ENCODE data around the gene PTPRU.

PTPRU gene

DNA sequence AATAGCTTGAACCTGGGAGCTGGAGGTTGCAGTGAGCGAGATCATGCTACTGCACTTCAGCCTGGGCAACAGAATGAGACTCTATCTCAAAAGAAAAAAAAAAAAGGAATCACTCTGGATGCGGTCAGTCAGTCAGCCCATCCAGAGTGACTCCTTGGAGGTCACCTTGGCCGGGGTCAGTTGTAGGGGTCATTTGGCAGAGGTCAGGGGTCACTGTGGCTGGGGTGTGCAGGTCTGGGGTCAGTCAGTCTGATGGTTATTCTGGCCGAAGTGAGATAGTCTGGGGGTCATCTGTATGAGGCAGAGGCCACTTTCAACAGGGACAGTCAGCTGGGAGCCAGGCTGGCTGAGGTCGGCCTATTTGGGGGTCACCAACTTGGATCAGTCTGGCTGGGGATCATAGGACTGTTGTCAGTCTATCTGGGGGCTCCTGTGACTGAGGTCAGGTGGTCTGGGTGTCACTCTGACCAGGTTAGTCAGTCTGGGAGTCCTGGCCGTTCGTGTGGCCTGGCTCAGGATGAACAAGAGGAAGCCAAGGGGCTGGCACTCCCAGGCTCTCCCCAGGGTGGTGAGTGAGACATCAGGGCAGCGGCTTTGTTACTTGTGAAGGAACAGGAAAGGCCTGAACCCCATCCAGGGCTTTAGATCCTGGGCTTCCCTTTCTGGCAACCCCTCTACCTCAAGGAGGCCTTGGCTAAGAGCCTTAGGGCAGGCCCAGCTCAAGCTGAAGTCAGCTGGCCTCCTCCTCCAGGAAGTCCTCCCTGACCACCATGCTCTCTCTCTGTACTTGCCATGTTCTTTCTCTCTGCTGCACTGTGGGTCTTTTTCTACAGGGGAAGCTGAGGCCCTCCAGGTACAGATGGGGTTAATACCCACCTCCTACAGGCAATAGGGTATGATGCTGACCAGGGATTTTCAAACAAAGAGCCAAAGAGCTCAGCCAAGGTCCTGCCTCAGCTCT lies 15.1 kb downstream of the PTPRU start:
- Histone ChIP-seq H3K27ac (no peak overlapping the region), H3K9me3 (ENCODE audit: low read depth, low read length) (no peaks in the 10 kb centered on the region), H3K9ac (ENCODE audit: insufficient read length) (no peak overlapping the region), H3K36me3 (ENCODE audit: insufficient read depth, low read length) (no peaks in the 10 kb centered on the region), H3K4me3 (no peak overlapping the region)
- TF ChIP-seq POLR2AphosphoS5 (IDR thresholded peaks at IDR 0.05; ENCODE audit: borderline replicate concordance, low read depth, low read length) (no peak), FOXP2 (optimal IDR thresholded peaks at IDR 0.05; ENCODE audit: control extremely low read depth, extremely low read length, insufficient read depth) (no peak), EZH2 (IDR thresholded peaks at IDR 0.05) (no peak)
- DNase-seq (ENCODE audit: low read depth, low spot score), result no peak

DNA sequence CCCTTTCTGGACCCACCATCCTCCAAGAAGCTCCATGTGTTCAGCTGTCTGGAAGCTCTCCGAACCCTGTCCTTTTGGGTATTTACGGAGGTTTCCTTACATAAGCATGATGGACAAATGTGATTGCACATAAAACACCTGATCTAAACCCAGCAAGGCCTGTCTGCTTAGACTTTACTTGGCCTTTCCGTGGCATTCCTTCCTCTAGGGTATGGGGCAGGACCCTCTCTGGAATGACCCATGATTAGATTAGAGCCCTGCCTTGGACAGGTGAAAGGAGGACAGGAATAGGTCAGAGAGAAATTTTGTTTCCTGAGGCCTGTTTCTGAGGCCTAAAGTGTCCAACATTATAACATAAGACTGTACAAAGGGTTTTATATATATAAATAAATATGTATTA lies 16.9 kb downstream of the PTPRU start:
- no peak overlapping the region for H3K27ac ChIP-seq
- no peak for TF ChIP-seq EZH2 (IDR thresholded peaks at IDR 0.05)
- TF ChIP-seq POLR2AphosphoS5 (IDR thresholded peaks at IDR 0.05; ENCODE audit: borderline replicate concordance, low read depth, low read length), result no peak
- TF ChIP-seq FOXP2 (optimal IDR thresholded peaks at IDR 0.05; ENCODE audit: control extremely low read depth, extremely low read length, insufficient read depth), result no peak
- H3K9ac ChIP-seq (ENCODE audit: insufficient read length), result no peak overlapping the region
- H3K9me3 ChIP-seq (ENCODE audit: low read depth, low read length), result no peaks in the 10 kb centered on the region
- no peaks in the 10 kb centered on the region for H3K36me3 ChIP-seq (ENCODE audit: insufficient read depth, low read length)
- no peak for DNase-seq (ENCODE audit: low read depth, low spot score)
- H3K4me3 ChIP-seq, result no peak overlapping the region

DNA sequence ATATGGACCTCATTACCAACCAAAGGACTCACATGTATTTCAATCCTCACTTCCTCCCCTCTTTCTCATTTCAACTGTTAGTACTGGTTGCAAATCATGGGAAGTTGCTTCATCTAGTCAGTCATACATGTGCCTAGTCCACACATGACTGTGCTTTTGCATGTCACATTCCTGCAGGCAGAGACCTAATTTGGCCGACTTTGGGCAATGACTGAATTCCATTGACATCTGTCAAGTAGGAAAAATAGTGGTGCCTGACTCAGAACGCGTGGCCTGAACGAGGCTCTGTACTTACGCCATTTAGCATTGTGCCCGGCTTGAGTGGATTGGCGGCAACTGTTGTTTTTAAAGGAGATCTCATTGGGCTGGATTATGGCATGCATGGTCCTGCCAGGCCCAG lies 18.0 kb downstream of the PTPRU start:
- TF ChIP-seq FOXP2 (optimal IDR thresholded peaks at IDR 0.05; ENCODE audit: control extremely low read depth, extremely low read length, insufficient read depth), result no peak
- TF ChIP-seq EZH2 (IDR thresholded peaks at IDR 0.05), result no peak
- TF ChIP-seq POLR2AphosphoS5 (IDR thresholded peaks at IDR 0.05; ENCODE audit: borderline replicate concordance, low read depth, low read length), result no peak
- H3K4me3 ChIP-seq, result no peak overlapping the region
- H3K36me3 ChIP-seq (ENCODE audit: insufficient read depth, low read length), result no peaks in the 10 kb centered on the region
- no peak for DNase-seq (ENCODE audit: low read depth, low spot score)
- no peak overlapping the region for H3K27ac ChIP-seq
- no peak overlapping the region for H3K9ac ChIP-seq (ENCODE audit: insufficient read length)
- no peaks in the 10 kb centered on the region for H3K9me3 ChIP-seq (ENCODE audit: low read depth, low read length)

DNA sequence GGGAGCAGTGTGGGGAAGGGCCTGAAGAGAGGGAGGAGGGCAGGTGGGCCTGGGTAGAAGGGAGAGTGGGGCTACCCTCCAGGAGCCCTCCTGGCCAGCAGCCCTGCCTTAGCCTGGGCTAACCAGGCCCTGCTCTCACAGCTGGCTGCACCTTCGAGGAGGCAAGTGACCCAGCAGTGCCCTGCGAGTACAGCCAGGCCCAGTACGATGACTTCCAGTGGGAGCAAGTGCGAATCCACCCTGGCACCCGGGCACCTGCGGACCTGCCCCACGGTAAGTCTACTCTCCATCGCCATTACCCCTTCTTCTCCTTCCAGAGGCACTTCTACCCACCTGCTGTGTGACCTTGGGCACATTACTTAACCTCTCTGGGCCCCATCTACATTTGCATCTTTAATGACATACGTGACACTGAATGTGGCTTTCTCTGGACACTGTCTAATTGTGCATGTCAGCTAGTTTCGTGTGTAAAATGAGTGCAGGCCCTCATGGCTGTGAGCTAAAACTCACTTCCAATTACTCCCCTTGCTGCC lies 18.9 kb downstream of the PTPRU start:
- no peak overlapping the region for H3K27ac ChIP-seq
- no peak overlapping the region for H3K4me3 ChIP-seq
- no peaks in the 10 kb centered on the region for H3K9me3 ChIP-seq (ENCODE audit: low read depth, low read length)
- no peak overlapping the region for H3K9ac ChIP-seq (ENCODE audit: insufficient read length)
- no peaks in the 10 kb centered on the region for H3K36me3 ChIP-seq (ENCODE audit: insufficient read depth, low read length)
- DNase-seq (ENCODE audit: low read depth, low spot score), result no peak
- TF ChIP-seq FOXP2 (optimal IDR thresholded peaks at IDR 0.05; ENCODE audit: control extremely low read depth, extremely low read length, insufficient read depth) (no peak), EZH2 (IDR thresholded peaks at IDR 0.05) (no peak), POLR2AphosphoS5 (IDR thresholded peaks at IDR 0.05; ENCODE audit: borderline replicate concordance, low read depth, low read length) (no peak)

DNA sequence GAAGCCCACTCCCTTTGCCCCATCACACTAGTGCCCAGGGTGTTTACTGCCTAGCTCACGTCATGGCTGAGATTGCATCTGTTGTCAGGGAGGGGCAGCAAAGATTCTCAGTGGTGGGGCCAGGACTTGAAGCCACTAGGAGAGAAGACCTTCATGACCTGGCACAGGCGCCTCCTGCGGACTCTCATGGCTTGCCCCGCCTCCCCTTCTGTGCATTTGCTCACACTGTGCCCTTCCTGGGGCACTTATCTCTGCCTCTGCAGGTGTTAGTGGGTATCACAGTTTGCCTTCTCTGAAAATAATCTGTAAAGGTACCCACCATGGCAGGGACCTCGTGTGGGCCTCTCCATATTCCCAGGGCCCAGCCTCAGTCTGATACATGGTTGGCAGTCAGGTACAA lies 20.1 kb downstream of the PTPRU start:
- H3K36me3 ChIP-seq (ENCODE audit: insufficient read depth, low read length), result no peaks in the 10 kb centered on the region
- H3K4me3 ChIP-seq, result no peak overlapping the region; the same call in 1 of the 2 replicates
- no peaks in the 10 kb centered on the region for H3K9me3 ChIP-seq (ENCODE audit: low read depth, low read length)
- no peak for TF ChIP-seq EZH2 (IDR thresholded peaks at IDR 0.05)
- no peak for TF ChIP-seq FOXP2 (optimal IDR thresholded peaks at IDR 0.05; ENCODE audit: control extremely low read depth, extremely low read length, insufficient read depth)
- no peak for TF ChIP-seq POLR2AphosphoS5 (IDR thresholded peaks at IDR 0.05; ENCODE audit: borderline replicate concordance, low read depth, low read length)
- H3K9ac ChIP-seq (ENCODE audit: insufficient read length), result no peak overlapping the region
- H3K27ac ChIP-seq, result no peak overlapping the region
- no peak for DNase-seq (ENCODE audit: low read depth, low spot score)

DNA sequence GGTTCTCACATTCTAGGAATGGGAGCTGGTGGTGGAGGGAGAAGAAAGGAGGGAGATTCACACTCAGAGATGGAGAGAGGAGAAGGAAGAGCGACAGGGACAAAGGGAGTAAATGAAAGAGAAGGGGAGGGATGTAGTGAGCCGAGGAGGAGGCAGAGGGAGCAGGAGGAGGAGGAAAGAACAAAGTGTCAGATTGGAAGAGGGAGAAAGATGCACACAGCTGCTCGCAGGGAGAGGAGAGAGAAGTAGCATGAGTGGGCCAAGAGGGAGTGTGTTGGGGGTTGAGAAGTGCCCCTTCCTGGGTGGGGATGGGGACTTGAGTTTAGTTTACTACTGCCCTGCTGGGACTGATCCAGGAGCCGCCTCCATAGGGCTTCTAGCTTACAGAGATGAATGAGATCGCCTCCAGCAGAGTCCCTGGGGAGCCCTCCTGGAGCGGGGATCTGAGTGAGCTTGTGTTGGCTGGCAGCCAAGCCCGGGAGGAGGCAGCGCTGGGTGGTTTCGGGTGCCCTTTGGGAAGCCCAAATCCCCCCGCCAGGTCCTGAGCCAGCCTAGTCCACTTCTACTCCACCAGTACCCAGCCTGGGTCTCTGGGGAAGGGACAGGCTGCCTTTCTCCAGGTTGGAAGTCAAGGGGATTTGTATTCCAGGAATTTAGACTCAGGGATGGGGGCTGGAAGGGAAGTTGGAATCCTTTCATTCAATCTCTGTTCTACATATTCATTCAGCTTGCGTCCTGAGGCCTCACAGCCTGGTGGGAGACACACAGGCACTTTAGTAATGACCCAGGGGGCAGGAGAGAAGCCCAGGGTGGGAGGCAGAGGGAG lies 20.9 kb downstream of the PTPRU start:
- no peaks in the 10 kb centered on the region for H3K36me3 ChIP-seq (ENCODE audit: insufficient read depth, low read length)
- no peak overlapping the region for H3K27ac ChIP-seq
- H3K9ac ChIP-seq (ENCODE audit: insufficient read length), result no peak overlapping the region
- no peaks in the 10 kb centered on the region for H3K9me3 ChIP-seq (ENCODE audit: low read depth, low read length)
- no peak for TF ChIP-seq POLR2AphosphoS5 (IDR thresholded peaks at IDR 0.05; ENCODE audit: borderline replicate concordance, low read depth, low read length)
- no peak for TF ChIP-seq EZH2 (IDR thresholded peaks at IDR 0.05)
- TF ChIP-seq FOXP2 (optimal IDR thresholded peaks at IDR 0.05; ENCODE audit: control extremely low read depth, extremely low read length, insufficient read depth), result no peak
- no peak for DNase-seq (ENCODE audit: low read depth, low spot score)
- peak overlapping the region; percentile 51 for H3K4me3 ChIP-seq

DNA sequence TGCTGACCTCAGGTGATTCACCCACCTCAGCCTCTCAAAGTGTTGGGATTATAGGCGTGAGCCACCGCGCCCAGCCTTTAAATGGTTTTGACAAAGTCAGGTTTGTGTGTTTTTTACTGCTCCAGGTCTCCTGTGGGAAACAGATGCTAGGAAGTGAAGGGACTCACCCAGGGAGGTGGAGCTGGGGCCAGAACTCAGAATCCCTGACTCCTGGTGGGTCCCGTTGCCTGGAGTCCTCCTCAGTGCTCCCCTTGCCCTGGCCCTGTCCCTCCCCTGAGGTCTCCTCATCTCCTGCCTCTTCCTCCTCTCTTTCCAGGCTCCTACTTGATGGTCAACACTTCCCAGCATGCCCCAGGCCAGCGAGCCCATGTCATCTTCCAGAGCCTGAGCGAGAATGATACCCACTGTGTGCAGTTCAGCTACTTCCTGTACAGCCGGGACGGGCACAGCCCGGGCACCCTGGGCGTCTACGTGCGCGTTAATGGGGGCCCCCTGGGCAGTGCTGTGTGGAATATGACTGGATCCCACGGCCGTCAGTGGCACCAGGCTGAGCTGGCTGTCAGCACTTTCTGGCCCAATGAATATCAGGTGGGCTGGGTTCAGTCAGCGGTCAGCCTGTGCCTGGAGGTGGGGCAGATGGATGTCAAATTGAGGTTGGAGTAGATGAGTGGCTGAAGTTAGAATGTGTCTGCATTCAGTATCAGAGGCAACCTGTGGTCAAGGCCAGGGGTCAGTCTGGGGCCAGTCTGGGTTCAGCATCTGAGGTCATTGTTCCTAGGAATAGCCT lies 22.1 kb downstream of the PTPRU start:
- TF ChIP-seq EZH2 (IDR thresholded peaks at IDR 0.05), result no peak
- no peak for TF ChIP-seq FOXP2 (optimal IDR thresholded peaks at IDR 0.05; ENCODE audit: control extremely low read depth, extremely low read length, insufficient read depth)
- no peak for TF ChIP-seq POLR2AphosphoS5 (IDR thresholded peaks at IDR 0.05; ENCODE audit: borderline replicate concordance, low read depth, low read length)
- DNase-seq (ENCODE audit: low read depth, low spot score), result no peak
- H3K27ac ChIP-seq, result no peak overlapping the region

More for the DNA sequence above, 22.1 kb downstream of the PTPRU start:
- H3K36me3 ChIP-seq (ENCODE audit: insufficient read depth, low read length), result no peaks in the 10 kb centered on the region
- no peak overlapping the region for H3K9ac ChIP-seq (ENCODE audit: insufficient read length)
- H3K4me3 ChIP-seq, result no peak overlapping the region
- H3K9me3 ChIP-seq (ENCODE audit: low read depth, low read length), result no peaks in the 10 kb centered on the region

Measured in SK-N-MC (cell line).